ENCODE measurements around the gene STAC3.
A peak's percentile ranks its signal among the peaks of the same experiment; 100 is the strongest.

DNA sequence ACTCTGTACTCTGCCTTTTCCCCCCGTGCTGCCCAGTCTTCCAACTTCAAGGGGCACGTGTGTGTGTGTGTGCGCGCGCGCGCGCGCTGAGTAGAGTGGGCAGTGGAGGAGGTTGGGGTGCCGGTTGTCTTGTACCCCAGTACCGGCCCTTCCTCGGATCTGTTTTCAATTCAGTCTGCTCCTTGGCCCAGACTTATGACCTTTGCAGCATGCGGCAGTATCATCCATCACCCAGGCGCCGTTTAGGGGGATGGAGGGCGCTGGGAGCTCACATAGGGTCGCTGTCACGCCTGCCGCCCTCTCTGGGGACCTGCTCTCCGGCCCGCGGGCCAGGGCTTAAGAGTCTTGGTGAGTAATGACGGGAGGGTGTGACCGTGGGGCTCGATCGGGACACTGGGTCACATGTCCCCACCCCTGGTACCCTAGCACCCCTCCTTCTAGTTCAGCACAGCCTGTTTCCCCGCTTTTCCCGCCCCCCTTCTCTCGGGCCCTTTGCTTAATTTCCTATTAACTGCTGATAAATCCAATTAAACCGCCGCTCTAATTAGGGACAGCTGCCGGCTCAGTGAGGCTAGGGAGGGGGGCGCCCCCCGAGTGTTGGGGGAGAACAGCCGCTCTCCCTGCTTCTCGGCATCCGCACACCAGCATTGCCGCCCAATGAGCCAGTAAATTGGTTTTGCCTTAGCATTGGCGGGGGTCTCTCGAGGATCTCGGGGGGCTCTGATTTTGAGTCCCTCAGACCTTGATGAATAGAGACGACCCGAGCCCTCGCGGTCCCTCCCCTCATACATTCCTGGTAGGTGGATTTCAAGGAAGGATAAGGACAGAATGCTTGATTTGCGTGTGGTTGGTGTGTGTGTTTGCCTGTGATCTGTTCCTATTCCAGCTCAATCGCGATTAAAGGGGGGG, 9.3 kb downstream of the STAC3 start:
- TF ChIP-seq, protein P1, sequence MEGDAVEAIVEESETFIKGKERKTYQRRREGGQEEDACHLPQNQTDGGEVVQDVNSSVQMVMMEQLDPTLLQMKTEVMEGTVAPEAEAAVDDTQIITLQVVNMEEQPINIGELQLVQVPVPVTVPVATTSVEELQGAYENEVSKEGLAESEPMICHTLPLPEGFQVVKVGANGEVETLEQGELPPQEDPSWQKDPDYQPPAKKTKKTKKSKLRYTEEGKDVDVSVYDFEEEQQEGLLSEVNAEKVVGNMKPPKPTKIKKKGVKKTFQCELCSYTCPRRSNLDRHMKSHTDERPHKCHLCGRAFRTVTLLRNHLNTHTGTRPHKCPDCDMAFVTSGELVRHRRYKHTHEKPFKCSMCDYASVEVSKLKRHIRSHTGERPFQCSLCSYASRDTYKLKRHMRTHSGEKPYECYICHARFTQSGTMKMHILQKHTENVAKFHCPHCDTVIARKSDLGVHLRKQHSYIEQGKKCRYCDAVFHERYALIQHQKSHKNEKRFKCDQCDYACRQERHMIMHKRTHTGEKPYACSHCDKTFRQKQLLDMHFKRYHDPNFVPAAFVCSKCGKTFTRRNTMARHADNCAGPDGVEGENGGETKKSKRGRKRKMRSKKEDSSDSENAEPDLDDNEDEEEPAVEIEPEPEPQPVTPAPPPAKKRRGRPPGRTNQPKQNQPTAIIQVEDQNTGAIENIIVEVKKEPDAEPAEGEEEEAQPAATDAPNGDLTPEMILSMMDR (conservative IDR thresholded peaks at IDR 0.05; ENCODE audit: low read depth in 2 of 2), result no peak
- TF ChIP-seq, protein P2, sequence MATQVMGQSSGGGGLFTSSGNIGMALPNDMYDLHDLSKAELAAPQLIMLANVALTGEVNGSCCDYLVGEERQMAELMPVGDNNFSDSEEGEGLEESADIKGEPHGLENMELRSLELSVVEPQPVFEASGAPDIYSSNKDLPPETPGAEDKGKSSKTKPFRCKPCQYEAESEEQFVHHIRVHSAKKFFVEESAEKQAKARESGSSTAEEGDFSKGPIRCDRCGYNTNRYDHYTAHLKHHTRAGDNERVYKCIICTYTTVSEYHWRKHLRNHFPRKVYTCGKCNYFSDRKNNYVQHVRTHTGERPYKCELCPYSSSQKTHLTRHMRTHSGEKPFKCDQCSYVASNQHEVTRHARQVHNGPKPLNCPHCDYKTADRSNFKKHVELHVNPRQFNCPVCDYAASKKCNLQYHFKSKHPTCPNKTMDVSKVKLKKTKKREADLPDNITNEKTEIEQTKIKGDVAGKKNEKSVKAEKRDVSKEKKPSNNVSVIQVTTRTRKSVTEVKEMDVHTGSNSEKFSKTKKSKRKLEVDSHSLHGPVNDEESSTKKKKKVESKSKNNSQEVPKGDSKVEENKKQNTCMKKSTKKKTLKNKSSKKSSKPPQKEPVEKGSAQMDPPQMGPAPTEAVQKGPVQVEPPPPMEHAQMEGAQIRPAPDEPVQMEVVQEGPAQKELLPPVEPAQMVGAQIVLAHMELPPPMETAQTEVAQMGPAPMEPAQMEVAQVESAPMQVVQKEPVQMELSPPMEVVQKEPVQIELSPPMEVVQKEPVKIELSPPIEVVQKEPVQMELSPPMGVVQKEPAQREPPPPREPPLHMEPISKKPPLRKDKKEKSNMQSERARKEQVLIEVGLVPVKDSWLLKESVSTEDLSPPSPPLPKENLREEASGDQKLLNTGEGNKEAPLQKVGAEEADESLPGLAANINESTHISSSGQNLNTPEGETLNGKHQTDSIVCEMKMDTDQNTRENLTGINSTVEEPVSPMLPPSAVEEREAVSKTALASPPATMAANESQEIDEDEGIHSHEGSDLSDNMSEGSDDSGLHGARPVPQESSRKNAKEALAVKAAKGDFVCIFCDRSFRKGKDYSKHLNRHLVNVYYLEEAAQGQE (IDR thresholded peaks at IDR 0.05; ENCODE audit: unreplicated experiment), result no peak
- TF ChIP-seq NANOG (IDR thresholded peaks at IDR 0.05; ENCODE audit: borderline replicate concordance), result no peak
- TF ChIP-seq EZH2 (IDR thresholded peaks at IDR 0.05; ENCODE audit: low read depth, unreplicated experiment), result peak; percentile 83
- TF ChIP-seq CREB1 (CRISPR knock-in tag; IDR thresholded peaks at IDR 0.05; ENCODE audit: low read depth), result no peak
- no peak for TF ChIP-seq EZH2phosphoT487 (IDR thresholded peaks at IDR 0.05; ENCODE audit: unreplicated experiment)
- TF ChIP-seq, protein P3, sequence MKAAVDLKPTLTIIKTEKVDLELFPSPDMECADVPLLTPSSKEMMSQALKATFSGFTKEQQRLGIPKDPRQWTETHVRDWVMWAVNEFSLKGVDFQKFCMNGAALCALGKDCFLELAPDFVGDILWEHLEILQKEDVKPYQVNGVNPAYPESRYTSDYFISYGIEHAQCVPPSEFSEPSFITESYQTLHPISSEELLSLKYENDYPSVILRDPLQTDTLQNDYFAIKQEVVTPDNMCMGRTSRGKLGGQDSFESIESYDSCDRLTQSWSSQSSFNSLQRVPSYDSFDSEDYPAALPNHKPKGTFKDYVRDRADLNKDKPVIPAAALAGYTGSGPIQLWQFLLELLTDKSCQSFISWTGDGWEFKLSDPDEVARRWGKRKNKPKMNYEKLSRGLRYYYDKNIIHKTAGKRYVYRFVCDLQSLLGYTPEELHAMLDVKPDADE (IDR thresholded peaks at IDR 0.05), result no peak
- no peak for TF ChIP-seq ZNF114 (CRISPR knock-in tag; IDR thresholded peaks at IDR 0.05)
- no peak for TF ChIP-seq POLR2AphosphoS5 (IDR thresholded peaks at IDR 0.05; ENCODE audit: low read depth)
- no peak for TF ChIP-seq JUNB (IDR thresholded peaks at IDR 0.05; ENCODE audit: unreplicated experiment)
- TF ChIP-seq ZNF331 (CRISPR knock-in tag; IDR thresholded peaks at IDR 0.05; ENCODE audit: low read depth), result no peak
- TF ChIP-seq, protein P4, sequence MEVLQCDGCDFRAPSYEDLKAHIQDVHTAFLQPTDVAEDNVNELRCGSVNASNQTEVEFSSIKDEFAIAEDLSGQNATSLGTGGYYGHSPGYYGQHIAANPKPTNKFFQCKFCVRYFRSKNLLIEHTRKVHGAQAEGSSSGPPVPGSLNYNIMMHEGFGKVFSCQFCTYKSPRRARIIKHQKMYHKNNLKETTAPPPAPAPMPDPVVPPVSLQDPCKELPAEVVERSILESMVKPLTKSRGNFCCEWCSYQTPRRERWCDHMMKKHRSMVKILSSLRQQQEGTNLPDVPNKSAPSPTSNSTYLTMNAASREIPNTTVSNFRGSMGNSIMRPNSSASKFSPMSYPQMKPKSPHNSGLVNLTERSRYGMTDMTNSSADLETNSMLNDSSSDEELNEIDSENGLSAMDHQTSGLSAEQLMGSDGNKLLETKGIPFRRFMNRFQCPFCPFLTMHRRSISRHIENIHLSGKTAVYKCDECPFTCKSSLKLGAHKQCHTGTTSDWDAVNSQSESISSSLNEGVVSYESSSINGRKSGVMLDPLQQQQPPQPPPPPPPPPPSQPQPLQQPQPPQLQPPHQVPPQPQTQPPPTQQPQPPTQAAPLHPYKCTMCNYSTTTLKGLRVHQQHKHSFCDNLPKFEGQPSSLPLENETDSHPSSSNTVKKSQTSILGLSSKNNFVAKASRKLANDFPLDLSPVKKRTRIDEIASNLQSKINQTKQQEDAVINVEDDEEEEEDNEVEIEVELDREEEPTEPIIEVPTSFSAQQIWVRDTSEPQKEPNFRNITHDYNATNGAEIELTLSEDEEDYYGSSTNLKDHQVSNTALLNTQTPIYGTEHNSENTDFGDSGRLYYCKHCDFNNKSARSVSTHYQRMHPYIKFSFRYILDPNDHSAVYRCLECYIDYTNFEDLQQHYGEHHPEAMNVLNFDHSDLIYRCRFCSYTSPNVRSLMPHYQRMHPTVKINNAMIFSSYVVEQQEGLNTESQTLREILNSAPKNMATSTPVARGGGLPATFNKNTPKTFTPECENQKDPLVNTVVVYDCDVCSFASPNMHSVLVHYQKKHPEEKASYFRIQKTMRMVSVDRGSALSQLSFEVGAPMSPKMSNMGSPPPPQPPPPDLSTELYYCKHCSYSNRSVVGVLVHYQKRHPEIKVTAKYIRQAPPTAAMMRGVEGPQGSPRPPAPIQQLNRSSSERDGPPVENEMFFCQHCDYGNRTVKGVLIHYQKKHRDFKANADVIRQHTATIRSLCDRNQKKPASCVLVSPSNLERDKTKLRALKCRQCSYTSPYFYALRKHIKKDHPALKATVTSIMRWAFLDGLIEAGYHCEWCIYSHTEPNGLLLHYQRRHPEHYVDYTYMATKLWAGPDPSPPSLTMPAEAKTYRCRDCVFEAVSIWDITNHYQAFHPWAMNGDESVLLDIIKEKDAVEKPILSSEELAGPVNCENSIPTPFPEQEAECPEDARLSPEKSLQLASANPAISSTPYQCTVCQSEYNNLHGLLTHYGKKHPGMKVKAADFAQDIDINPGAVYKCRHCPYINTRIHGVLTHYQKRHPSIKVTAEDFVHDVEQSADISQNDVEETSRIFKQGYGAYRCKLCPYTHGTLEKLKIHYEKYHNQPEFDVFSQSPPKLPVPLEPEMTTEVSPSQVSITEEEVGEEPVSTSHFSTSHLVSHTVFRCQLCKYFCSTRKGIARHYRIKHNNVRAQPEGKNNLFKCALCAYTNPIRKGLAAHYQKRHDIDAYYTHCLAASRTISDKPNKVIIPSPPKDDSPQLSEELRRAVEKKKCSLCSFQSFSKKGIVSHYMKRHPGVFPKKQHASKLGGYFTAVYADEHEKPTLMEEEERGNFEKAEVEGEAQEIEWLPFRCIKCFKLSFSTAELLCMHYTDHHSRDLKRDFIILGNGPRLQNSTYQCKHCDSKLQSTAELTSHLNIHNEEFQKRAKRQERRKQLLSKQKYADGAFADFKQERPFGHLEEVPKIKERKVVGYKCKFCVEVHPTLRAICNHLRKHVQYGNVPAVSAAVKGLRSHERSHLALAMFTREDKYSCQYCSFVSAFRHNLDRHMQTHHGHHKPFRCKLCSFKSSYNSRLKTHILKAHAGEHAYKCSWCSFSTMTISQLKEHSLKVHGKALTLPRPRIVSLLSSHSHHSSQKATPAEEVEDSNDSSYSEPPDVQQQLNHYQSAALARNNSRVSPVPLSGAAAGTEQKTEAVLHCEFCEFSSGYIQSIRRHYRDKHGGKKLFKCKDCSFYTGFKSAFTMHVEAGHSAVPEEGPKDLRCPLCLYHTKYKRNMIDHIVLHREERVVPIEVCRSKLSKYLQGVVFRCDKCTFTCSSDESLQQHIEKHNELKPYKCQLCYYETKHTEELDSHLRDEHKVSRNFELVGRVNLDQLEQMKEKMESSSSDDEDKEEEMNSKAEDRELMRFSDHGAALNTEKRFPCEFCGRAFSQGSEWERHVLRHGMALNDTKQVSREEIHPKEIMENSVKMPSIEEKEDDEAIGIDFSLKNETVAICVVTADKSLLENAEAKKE (CRISPR knock-in tag; IDR thresholded peaks at IDR 0.05), result no peak

All from GM23338 (cell line).